DND-41 (cell line): ENCODE measurements around the gene HECW1.
"Not testable (repeated sequence)": the region's sequence is repeated elsewhere in the genome, so short reads cannot be mapped to it uniquely, and the experiment has no call there.

Source experiments
- EZH2 ChIP-seq: IDR thresholded peaks from 3 replicates; pipeline ENCODE4 v1.6.1; 2012; ENCODE audit warnings: borderline replicate concordance, low read depth, mild to moderate bottlenecking, moderate library complexity, low read length, inconsistent platforms; ENCODE audit not compliant: severe bottlenecking
- TF ChIP-seq, protein P1 (sequence below): IDR thresholded peaks from 2 replicates; pipeline ENCODE4 v1.5.1; 2012; ENCODE audit warnings: borderline replicate concordance, low read length, moderate library complexity, mild to moderate bottlenecking; ENCODE audit not compliant: poor library complexity, severe bottlenecking; ENCODE audit errors: extremely low read depth

DNA sequence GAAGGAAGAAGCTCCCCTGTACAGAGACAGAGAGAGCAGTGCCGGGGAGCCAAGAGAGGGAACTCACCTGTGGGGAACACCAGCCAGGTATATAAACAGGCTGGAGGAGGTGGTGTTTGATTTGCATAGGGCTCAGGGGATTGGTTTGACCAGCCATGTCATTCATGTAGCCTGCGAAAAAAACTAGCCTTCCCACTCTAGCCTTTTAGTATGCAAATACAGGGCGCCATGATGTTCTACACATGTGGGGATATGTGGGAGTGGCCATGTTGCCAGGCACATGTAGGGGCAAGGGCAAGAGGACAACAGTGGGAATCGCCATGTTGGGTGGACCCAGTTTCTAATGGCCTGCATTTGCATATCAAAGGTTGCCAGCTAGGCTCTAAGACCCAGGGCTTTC, 106.5 kb downstream of the HECW1 start:
- TF ChIP-seq, protein P1, sequence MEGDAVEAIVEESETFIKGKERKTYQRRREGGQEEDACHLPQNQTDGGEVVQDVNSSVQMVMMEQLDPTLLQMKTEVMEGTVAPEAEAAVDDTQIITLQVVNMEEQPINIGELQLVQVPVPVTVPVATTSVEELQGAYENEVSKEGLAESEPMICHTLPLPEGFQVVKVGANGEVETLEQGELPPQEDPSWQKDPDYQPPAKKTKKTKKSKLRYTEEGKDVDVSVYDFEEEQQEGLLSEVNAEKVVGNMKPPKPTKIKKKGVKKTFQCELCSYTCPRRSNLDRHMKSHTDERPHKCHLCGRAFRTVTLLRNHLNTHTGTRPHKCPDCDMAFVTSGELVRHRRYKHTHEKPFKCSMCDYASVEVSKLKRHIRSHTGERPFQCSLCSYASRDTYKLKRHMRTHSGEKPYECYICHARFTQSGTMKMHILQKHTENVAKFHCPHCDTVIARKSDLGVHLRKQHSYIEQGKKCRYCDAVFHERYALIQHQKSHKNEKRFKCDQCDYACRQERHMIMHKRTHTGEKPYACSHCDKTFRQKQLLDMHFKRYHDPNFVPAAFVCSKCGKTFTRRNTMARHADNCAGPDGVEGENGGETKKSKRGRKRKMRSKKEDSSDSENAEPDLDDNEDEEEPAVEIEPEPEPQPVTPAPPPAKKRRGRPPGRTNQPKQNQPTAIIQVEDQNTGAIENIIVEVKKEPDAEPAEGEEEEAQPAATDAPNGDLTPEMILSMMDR, result not testable (repeated sequence)
- not testable (repeated sequence) for TF ChIP-seq EZH2
